Measurements from ENCODE around the gene PTPRCAP.

GRCh38 chr11:67434395-67434881 is 3.0 kb downstream of the PTPRCAP start:
- TF ChIP-seq CEBPZ (IDR thresholded peaks at IDR 0.05; ENCODE audit: low read depth, low read length) (no peak), PBX3 (IDR thresholded peaks at IDR 0.05; ENCODE audit: insufficient replicate concordance, low read depth, low read length) (no peak), ZBTB11 (CRISPR knock-in tag; IDR thresholded peaks at IDR 0.05) (no peak)

Measured in GM12878 (cell line).